AG20443 (cell line): ENCODE data around the gene PTPRZ1.

Source experiments
- DNase-seq: peaks from one replicate; pipeline ENCODE4 v3.0.0; 2012; ENCODE audit warnings: low spot score, mixed read lengths

Gene PTPRZ1

DNA sequence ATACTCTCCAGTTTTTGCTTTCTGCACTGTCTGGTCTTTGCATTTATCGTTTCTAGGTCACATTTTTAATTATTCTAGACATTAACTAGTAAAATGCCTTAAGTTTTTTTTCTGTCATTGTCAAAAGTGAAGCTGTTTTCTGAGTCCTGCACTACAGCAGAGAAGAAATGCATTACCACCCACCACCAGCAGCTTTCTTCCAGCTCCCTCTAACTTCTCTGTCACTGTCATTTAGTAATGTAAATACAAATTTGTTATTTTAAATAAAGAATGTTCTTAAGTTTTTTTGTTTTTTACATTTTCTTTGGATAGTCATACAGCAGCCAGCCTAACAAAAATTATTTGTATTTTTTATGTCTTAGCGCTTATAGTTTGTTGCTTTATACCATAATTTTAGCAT is 18.8 kb downstream of the PTPRZ1 start:
- DNase-seq, result no peak

DNA sequence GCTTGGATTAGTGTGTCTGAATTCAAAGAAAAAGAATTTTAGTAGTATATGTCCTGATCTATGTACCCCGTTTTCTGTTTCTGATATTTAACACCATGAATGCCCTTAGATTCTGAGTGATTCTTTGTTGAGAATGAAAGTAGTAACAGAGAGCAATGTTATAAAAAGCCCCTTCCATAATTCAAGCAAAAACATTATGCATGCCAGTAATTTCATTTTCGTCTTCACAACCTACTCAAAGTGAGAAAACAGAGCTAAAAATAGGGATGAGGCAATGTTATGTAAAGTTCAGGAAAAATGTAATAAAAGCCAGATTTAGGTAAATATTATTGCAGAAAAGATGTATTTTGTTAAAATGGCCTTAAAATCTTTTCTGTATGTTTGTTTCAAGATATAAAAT is 28.1 kb downstream of the PTPRZ1 start:
- DNase-seq, result no peak

DNA sequence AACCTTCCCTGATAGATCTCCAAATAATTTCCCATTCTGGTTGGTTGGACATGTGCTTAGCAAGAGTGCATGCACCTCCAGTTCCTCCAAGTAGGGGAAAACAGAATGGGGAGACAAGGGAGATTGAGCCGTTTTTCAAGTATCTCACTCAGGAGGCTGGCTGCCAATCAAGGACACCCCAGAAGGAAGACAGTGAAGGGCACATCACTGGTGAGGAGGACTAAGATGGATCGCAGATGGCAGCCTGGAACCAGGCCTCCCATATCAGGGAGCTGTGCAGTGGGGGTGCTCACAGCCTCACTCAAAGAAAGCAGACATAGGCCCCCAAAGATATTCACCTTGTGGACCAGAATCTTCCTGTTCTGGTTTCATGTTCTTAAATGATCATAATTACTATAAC is 31.2 kb downstream of the PTPRZ1 start:
- no peak for DNase-seq

DNA sequence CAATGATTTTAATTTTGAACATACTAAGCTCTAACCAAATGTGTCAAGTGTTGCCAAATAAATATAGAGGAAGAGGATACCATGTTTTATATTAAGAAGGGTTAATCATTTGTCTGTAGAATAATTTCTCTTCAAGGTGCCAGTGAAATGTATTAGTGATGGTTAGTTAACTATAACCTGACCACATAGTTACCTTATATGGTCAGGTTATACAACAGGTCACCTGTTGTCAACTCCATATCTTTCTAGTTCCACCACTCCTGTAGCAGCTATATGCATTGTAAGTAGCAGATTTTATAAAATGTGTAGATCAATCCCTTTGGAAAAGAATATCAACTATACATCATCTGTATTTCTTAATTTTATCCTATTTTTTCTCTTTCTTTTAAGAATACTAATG is 35.1 kb downstream of the PTPRZ1 start:
- no peak for DNase-seq

DNA sequence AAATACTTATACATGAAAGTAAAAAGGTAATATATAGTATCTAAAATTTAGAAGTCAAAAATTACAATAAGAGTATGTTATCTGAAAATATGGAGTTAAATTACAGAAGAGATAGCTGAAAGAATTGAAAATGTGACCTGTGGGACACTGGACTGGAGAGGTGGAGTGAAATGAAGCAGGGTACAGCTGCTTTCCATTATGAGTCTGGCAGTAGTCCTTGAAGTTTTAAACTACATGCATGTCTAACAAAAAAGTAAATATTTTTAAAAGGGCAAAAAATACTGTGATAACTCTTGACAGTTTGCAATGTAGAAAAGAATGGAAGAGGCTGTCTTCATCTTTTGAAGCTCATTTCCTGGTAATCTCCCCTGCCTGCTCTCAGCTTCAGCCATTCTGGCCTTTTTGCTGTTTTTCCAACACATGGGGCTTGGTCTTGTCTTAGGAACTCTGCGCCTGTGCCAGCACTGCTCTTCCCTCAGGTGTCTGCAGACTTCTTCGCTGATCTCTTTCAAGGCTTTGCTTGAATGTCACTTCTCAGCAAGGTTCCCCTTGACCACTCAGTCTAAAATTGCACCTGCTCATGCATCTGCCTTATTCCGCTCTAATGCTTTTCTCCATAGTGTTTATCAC is 36.9 kb downstream of the PTPRZ1 start:
- no peak for DNase-seq

DNA sequence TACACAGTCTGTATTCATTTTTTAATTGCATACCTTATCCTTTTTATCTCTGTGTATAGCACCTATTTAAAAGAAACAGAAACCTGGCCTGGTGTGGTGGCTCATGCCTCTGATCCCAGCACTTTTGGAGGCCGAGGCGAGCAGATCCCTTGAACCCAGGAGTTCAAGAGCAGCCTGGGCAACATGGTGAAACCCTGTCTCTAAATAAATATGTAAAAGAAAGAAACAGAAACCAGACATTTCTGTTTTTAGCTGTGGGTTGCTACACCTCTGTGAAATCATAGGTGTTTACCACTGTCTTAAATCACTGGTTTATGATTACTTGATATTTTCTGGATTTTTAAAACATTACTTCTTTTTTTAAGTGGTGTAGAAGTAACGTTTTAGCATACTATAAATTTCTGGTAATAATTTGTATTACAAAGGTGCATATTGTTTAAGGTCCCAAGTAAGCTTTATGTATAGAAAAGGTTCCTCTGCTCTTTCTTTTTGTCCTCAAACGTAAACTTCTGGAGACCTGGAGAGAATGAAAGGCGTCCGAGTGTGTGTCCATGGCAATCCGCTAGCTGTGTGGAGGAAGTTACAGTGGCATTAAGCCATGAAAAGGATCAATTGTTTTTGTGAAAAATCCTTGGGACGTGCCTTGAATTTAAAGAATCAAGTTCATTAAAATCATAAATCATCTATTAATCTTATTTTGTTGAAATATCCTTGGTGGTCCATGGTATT is 41.1 kb downstream of the PTPRZ1 start:
- DNase-seq, result no peak

DNA sequence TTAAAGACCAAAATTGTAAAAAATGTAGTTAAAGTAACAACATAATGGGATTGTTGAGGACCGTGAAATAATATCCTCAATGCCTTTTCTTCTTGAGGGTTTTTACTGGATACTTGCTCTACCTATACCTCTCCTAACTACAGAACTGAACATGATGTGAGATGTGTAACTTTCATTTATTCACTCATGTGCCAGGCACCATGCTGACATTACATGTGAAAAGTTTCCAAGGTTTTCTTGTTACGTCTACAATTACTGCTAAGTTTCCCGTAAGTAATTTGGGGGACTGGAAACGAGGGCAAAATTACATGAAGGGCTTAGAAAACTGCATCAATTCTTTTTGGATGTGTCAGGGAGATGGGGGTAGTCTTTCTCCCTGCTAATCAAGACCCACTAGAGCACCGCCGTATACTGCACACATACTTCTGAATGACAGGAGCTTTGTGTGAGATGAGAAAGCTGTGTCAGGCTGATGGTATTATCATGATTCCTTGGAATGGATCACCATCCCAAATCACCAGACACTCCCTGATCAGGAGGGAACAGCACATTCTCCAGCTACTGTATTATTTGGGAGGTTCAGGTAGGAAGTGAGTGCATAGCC is 41.8 kb downstream of the PTPRZ1 start:
- no peak for DNase-seq

DNA sequence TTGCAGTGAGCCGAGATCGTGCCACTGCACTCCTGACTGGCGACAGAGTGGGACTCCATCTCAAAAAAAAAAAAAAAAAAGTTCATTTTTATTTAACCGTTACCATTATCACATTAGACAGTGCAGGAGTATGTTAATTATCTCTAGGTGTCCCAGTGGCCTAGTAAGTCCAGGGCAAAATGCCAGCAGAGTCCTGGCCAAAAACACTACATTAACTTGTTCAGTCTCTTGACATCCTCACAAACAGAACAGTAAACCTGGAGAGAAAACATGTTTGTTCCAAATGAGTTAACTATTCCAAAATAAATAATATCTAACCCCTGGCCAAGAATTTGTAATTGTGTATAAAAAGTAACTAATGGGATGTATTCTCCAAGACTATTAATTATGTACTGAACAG is 43.2 kb downstream of the PTPRZ1 start:
- DNase-seq, result no peak

DNA sequence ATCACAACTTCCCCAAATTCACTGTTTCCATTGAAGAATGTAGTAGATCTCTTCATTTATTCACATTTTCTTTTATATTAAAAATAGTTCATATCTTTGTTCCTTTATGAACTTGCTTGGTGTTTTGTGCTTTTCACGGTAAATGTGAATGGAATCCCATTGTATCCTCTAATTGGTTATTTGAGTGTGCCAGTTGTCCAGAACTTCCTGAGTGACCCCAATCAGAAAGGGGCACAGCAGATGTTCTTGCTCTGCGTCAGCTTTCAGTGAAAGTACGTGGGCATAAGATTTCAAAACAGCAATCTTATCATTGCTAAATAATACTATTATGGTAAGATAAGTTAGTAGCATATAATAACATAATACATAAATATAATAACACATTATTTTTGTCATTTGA is 47.0 kb downstream of the PTPRZ1 start:
- DNase-seq, result no peak

DNA sequence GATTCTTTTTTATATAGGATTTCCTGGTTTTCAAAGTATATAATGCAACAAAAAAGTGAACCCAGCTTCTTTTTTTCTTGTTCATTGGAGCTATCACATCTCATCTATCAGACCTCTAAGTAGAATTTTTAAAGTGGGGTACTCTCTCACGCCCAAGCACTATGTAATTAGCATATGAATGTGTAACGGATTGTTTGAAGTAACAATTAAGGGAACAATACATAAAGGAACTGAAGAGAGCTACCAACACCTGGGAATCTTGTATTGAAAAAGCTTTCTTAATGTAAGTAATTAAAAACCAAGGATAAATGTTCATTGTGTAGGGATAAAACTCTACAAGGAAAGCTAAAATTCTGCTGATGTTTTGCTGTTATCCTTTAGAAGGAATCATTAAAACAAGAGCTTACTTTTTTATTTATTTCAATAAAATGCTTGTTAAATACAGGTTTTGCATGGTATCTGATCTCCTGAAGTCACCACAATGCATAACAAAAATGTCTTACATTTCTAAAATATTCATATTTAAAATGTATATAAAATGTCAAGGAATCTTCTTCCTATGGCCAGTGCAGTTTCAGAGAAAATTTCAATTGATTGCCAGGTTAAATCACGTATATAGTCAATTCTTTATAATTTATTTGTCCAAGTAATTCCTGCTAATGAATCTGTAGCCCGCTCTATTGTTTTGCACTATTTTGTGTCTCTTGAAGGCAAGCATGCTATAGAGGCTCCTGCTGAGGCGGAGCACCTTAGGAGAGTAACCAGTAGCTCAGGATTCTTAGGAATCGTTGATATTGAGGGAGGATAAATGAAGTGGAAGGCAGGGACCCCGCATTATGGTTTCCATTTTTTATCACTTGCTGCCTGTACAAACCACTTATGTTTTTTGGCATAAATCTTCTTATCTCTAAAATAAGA is 51.6 kb downstream of the PTPRZ1 start:
- no peak for DNase-seq

DNA sequence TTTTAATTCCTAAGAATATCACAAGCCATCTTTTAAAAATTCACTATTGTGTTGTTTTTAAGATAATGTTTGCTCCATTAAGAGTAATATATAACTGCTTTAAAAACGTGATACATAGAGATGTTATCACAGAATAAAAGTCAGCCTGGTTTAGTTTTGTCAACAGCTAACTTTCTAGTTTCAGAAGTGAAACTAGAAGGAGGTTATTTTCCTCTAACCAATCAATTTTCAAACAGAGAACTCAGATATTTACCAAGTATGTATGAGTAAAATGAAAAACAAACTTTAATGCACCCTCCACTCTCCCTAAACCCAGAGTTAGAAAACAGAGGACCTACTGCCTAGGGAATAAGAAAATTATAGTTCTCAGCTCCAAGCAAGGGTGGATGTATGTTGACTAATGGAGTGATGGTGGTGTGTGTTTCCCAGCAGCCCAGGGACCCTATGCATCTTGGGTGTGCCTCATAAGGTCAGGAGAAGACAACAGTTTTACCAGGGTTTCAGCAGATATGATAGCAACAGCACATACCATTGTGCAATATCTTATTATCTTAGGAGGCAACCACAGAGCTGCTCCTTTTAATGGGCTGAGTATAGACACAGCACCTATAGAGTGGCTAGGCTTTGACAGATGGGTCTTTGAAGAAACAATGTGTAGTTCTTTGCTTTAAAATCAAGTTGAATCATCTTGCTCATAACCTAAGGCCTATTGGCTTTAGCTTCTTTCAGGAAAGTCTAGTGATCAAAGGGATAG is 58.4 kb downstream of the PTPRZ1 start:
- DNase-seq, result no peak

DNA sequence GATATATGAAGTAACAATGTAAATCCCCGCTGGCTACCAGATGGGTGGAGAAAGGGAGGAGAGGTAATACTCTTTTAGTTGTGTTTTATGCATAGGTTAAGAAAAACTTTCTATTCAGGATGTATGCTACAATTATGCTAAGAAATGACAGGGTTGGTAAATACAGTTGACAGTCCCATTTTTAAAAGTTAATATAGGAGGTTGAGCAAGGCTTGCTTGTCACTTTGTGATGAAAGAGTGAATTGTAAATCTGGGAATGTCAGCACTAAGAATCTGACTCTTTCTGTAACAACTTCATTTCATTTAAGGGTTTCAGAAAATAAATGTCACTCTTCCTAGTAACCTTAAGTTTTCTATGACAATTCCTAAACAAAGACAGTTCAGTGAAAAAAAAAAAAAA is 59.8 kb downstream of the PTPRZ1 start:
- DNase-seq, result no peak

DNA sequence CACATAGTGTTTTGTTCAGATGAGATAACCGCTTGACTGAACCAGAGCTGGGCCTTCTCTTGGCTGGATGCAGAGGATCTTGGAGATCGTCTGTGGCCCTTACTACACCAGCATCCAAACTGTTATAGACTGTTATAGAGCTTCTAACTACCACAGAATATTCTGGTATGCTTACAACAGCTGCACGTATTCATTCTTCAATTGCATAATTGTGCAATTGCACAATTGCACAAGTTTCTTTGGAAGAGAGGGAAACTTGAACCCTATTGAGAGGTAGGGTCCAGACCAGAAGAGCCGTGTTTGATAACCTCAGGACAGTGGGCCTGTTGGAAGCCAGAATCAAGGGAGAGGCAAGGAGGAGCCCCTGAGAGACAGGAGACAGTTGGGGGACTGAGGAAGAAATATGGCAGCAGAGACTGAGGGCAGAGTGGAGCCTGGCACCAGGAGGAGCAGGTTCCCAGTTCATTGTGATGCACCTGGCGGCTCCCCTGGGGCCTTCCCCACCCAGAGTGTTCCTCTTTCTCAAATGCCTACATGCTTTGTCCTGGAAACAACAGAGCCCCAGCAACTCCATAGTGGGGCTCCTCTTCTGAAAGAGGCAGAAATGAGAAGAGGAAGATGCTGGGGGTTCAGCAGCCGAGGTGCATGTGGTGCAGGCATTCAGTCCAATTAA is 64.1 kb downstream of the PTPRZ1 start:
- no peak for DNase-seq

DNA sequence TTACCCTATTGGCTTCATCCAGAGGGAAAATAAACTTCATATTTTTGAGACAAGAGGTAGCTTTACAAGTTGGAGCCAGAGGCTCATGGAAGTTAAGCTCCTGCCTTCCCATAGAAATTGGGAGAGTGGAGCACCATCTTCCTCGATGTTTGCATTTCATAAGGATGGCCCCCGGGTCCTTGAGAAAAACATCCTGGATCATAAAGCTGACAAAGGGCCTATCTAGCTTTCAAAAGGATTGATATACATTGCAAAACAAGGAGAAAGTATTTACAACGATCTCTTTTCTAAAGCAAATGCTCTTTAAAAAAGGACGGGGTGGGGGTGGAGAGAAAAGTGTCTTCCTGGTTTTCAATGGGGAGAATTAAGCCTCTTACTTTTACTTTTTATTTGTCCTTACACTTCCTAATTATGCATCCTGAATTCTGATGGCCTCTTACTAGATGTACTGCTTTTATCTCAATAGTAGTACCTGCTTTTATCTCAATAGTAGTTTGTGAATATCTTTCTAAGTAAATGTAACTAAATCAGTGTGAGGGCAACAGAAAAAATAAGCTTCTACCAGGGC is 65.6 kb downstream of the PTPRZ1 start:
- no peak for DNase-seq

DNA sequence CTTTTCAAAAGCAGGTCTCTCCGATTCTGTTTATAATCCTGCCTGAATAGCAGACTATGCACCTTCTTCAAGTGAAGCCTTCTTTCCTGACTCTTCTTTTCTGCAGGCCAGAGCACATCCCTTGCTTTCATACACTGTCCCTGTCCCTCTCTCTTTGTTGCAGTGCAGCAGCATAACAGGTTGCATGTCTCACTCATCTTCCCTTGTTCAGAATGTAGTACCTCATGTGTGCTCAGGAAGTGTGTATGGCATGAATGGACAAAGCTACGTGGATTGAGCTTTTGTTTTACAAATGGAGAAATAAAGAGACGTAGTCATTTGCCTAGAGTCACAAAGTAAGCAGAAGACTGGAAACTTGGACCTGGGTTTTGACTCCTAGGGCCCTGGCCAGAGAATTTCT is 68.0 kb downstream of the PTPRZ1 start:
- DNase-seq, result no peak

DNA sequence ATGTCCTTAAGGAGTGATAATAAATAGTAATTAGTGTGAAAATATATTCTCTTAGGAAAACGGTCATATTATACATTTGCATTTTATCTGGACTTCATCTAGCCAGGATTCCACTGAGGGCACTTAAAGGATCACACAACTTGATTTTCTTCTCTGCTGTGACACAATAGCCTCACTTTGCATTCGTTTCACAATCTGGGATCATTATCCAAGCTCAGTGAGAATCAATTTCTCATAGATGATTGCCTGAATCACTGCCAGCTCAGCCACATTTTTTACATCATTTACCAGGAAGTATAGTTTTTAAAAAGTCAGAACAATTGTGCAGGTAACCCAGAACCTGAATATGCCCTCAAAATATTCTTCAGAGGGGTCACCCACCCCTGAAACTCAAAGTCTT is 68.9 kb downstream of the PTPRZ1 start:
- DNase-seq, result no peak

DNA sequence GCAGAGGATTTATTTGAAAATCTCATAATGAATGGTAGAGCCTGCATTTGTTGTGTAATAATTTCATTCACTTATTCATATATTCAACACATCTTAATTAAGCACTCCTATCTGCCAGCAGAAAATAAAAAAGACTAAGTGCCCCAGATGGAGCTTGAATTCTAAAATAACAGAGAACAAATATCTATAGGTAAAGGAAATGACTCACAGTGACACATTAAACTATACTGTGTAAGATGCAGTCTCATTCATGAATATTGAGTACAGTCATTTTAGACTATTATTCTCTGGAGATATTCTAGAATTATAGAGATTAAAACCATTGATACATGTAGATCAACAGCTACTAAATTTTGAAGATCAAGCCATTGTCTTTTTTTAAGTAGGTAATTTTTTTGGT is 72.1 kb downstream of the PTPRZ1 start:
- DNase-seq, result no peak

DNA sequence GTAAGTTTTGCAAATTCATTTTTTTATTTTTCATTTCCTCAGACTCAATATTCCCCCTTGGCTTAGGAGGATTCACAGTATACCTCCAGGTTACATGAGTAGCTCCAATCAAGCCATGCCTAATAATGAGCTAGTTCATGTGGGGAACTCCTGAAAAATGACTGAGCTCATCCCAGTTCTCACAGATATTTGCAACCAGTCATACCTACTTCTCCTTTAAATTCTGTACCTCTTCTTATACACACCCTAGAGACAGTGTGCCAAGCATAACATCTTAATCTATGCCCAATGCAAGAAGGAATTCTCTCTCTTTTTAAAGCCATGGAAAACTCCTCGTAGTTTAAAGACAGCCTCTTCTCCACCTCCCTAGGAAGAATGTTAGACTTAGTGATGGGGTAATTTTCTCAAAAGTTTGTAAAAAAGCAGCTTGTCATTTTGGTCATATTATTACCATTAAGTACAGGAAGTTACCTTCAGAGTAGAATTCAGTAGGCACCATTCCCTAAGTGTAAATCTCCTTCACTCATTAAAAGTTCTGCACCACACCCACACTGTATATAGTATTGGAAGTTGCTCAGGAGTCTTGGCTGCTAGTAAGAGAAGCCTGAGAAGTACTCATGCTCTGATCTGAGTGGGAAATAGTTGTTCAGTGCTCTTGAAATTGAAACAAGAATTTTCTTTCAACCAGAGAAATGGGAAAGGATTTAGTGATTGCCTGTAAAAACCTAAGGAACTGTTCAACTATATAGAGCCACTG is 72.7 kb downstream of the PTPRZ1 start:
- no peak for DNase-seq

DNA sequence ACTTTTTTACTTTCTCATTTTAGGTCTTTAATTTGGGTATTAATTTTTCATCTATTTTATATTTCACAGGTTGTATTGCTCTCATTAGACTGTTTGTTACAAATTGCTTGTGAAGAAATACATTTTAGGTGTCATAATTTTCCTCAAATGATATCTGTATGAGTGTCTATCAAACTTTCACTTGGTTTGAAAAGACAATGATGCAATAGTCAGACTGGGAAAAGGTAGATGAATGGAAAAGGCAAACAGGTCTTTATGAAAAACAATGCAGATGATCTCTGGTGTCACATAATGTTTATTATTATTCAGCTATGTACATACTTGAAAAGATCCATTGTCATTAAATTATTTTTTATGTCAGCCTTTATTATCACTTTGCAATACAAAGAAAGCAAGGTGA is 80.2 kb downstream of the PTPRZ1 start:
- DNase-seq, result no peak

DNA sequence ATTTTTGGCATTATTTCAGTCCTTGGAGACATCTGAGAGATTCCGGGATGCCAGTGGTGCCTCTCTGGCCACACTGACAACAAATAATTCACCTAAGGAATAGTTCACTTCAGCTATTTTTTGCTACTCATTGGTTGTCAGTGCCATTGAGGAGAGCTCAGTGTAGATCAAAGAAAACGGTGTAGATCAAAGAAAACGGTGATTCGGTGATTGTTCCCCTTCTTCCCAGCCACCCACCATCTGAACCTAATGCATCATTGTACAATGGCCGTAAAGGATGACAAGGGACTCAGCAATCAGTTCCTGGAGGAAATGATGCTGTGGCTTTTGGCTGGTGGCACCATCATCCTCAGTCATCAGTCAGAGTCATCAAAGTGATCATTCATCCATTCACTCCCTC is 80.6 kb downstream of the PTPRZ1 start:
- no peak for DNase-seq
